Epithelial cell of prostate (primary cell): ENCODE results near the gene ACSM4.
"Not testable (repeated sequence)": the region's sequence is repeated elsewhere in the genome, so short reads cannot be mapped to it uniquely, and the experiment has no call there.

Experiments
- DNase-seq: peaks from one replicate; pipeline ENCODE4 v3.0.0-alpha.2; 2011; ENCODE audit warnings: low read depth, low spot score
- H3K27ac ChIP-seq: fragments of 450-650 bp; 2 replicates; pipeline ENCODE4 v1.5.1; 2017; ENCODE audit warnings: mild to moderate bottlenecking

The ACSM4 gene

GRCh38 chr12:7327918-7328317, 24.0 kb downstream of the ACSM4 start:
- H3K27ac ChIP-seq = no peak overlapping the region
- DNase-seq = no peak

- not testable (repeated sequence) for H3K27ac ChIP-seq, DNase-seq
Observed at GRCh38 chr12:7337790-7338189, 33.9 kb downstream of the ACSM4 start.

GRCh38 chr12:7339675-7340074, 35.8 kb downstream of the ACSM4 start:
- no peak for DNase-seq
- no peak overlapping the region for H3K27ac ChIP-seq

GRCh38 chr12:7344833-7345606, 41.1 kb downstream of the ACSM4 start:
- no peak overlapping the region for H3K27ac ChIP-seq

GRCh38 chr12:7346551-7347225, 42.8 kb downstream of the ACSM4 start:
- no peak for DNase-seq
- H3K27ac ChIP-seq = no peak overlapping the region

More at GRCh38 chr12:7344833-7345606, 41.1 kb downstream of the ACSM4 start:
- no peak for DNase-seq

- no peak overlapping the region for H3K27ac ChIP-seq
- no peak for DNase-seq
Observed at GRCh38 chr12:7349418-7349817, 45.5 kb downstream of the ACSM4 start.

GRCh38 chr12:7351177-7351576, 47.3 kb downstream of the ACSM4 start:
- no peak for DNase-seq

GRCh38 chr12:7352661-7353060, 48.8 kb downstream of the ACSM4 start:
- no peak for DNase-seq

More at GRCh38 chr12:7351177-7351576, 47.3 kb downstream of the ACSM4 start:
- no peak overlapping the region for H3K27ac ChIP-seq

GRCh38 chr12:7354529-7354928, 50.7 kb downstream of the ACSM4 start:
- H3K27ac ChIP-seq = no peak overlapping the region
- no peak for DNase-seq

More at GRCh38 chr12:7352661-7353060, 48.8 kb downstream of the ACSM4 start:
- H3K27ac ChIP-seq = no peak overlapping the region

GRCh38 chr12:7361265-7361664, 57.4 kb downstream of the ACSM4 start:
- no peak for DNase-seq
- no peak overlapping the region for H3K27ac ChIP-seq

- no peak for DNase-seq
- H3K27ac ChIP-seq = no peak overlapping the region
Observed at GRCh38 chr12:7362734-7363133, 58.9 kb downstream of the ACSM4 start.

- no peak for DNase-seq
Observed at GRCh38 chr12:7369274-7369729, 65.4 kb downstream of the ACSM4 start.

GRCh38 chr12:7373226-7373625, 69.4 kb downstream of the ACSM4 start:
- no peak for DNase-seq

More at GRCh38 chr12:7369274-7369729, 65.4 kb downstream of the ACSM4 start:
- H3K27ac ChIP-seq = no peak overlapping the region

GRCh38 chr12:7374423-7375144, 70.7 kb downstream of the ACSM4 start:
- DNase-seq = no peak
- H3K27ac ChIP-seq = no peak overlapping the region

More at GRCh38 chr12:7373226-7373625, 69.4 kb downstream of the ACSM4 start:
- no peak overlapping the region for H3K27ac ChIP-seq

- DNase-seq = no peak
- H3K27ac ChIP-seq = no peak overlapping the region
Observed at GRCh38 chr12:7375145-7375543, 71.3 kb downstream of the ACSM4 start.

GRCh38 chr12:7376196-7376595, 72.3 kb downstream of the ACSM4 start:
- H3K27ac ChIP-seq = no peak overlapping the region
- no peak for DNase-seq
